H1 (cell line): Measurements from ENCODE around the gene CELF4.
"Not testable (repeated sequence)": the region's sequence is repeated elsewhere in the genome, so short reads cannot be mapped to it uniquely, and the experiment has no call there.

Experiments
- CHD7 ChIP-seq: fragments of 300-600 bp; sonication (generic); IDR thresholded peaks from 2 replicates; pipeline ENCODE4 v1.7.1; 2012; ENCODE audit warnings: low read length, moderate library complexity, mild to moderate bottlenecking, inconsistent platforms; ENCODE audit not compliant: insufficient replicate concordance
- CTCF ChIP-seq, 3 experiments: IDR thresholded peaks; 1 replicate in 2 of 3; 2 replicates in 1 of 3; pipeline versions ENCODE4 v1.5.1 to v1.6.1; 2011; ENCODE audit warnings: low read length in 3 of 3, mild to moderate bottlenecking in 3 of 3, inconsistent platforms in 2 of 3, low read depth in 1 of 3, moderate library complexity in 1 of 3; ENCODE audit not compliant: insufficient read depth in 1 of 3; ENCODE audit errors: control extremely low read depth in 1 of 3
- EP300 ChIP-seq, 2 experiments: IDR thresholded peaks; 1 replicate in 1 of 2; 2 replicates in 1 of 2; pipeline ENCODE4 v1.6.1; 2011 to 2012; ENCODE audit warnings: low read depth in 2 of 2, low read length in 2 of 2, mild to moderate bottlenecking in 2 of 2, borderline replicate concordance in 1 of 2, inconsistent platforms in 1 of 2, moderate library complexity in 1 of 2
- JUN ChIP-seq: IDR thresholded peaks from 2 replicates; pipeline ENCODE4 v1.6.1; 2011; ENCODE audit warnings: low read depth, mild to moderate bottlenecking, improper control_type of control experiment, low read length
- JUND ChIP-seq: IDR thresholded peaks from 2 replicates; pipeline ENCODE4 v1.6.1; 2011; ENCODE audit warnings: mild to moderate bottlenecking, improper control_type of control experiment, low read length
- MAX ChIP-seq: IDR thresholded peaks from 2 replicates; pipeline ENCODE4 v1.6.1; 2012; ENCODE audit warnings: inconsistent platforms
- POLR2A ChIP-seq, 2 experiments: IDR thresholded peaks; 1 replicate in 1 of 2; 2 replicates in 1 of 2; pipeline ENCODE4 v1.6.1; 2011; ENCODE audit warnings: low read depth in 2 of 2, low read length in 2 of 2, mild to moderate bottlenecking in 2 of 2; ENCODE audit errors: control extremely low read depth in 1 of 2
- POLR2AphosphoS5 ChIP-seq: IDR thresholded peaks from 2 replicates; pipeline ENCODE4 v1.6.1; 2011; ENCODE audit warnings: low read depth, low read length
- RNF2 ChIP-seq: fragments of 200-900, 300-1000 bp; sonication (generic); IDR thresholded peaks from 2 replicates; pipeline ENCODE4 v1.7.1; 2016; ENCODE audit warnings: borderline replicate concordance, low read depth, mild to moderate bottlenecking, antibody characterized with exemption, low read length; ENCODE audit not compliant: poor library complexity, severe bottlenecking; ENCODE audit errors: missing control alignments
- RXRA ChIP-seq: IDR thresholded peaks from 2 replicates; pipeline ENCODE4 v1.6.1; 2011; ENCODE audit warnings: low read depth, mild to moderate bottlenecking, low read length, moderate library complexity; ENCODE audit not compliant: insufficient read depth
- SUZ12 ChIP-seq: fragments of 200-600 bp; sonication (generic); IDR thresholded peaks from 2 replicates; pipeline ENCODE4 v1.6.1; 2012; ENCODE audit warnings: mild to moderate bottlenecking, inconsistent platforms, low read length, moderate library complexity, mixed read lengths
- TAF1 ChIP-seq: IDR thresholded peaks from 2 replicates; pipeline ENCODE4 v1.6.1; 2011; ENCODE audit warnings: mild to moderate bottlenecking, low read depth, low read length
- USF2 ChIP-seq: IDR thresholded peaks from 2 replicates; pipeline ENCODE4 v1.6.1; 2011; ENCODE audit warnings: low read length, improper control_type of control experiment

GRCh38 chr18:37461329-37461728, 104.3 kb downstream of the CELF4 start:
- not testable (repeated sequence) for TF ChIP-seq JUN; POLR2A (IDR thresholded peaks at IDR 0.05; ENCODE audit: control extremely low read depth in 1 of 2, low read depth in 2 of 2, low read length in 2 of 2); SUZ12; MAX; TAF1; RXRA; RNF2; CTCF (IDR thresholded peaks at IDR 0.05; ENCODE audit: control extremely low read depth in 1 of 3, insufficient read depth in 1 of 3, low read depth in 1 of 3, low read length in 3 of 3); POLR2AphosphoS5; JUND; EP300 (IDR thresholded peaks at IDR 0.05; ENCODE audit: borderline replicate concordance in 1 of 2, low read depth in 2 of 2, low read length in 2 of 2); USF2; CHD7
